CD4-positive, alpha-beta T cell treated with Interleukin-15 for 4 hours (primary cell): ENCODE data around the gene CEP85L.

Source experiments
- DNase-seq: peaks from one replicate; pipeline ENCODE4 v3.0.0-alpha.2; 2020; ENCODE audit warnings: low spot score

The CEP85L gene

GRCh38 chr6:118536478-118536877, 114.9 kb downstream of the CEP85L start:
- DNase-seq: no peak

GRCh38 chr6:118535176-118535844, 116.1 kb downstream of the CEP85L start:
- DNase-seq: no peak

- DNase-seq: no peak
Measured at GRCh38 chr6:118530942-118531341, 120.4 kb downstream of the CEP85L start.

DNA sequence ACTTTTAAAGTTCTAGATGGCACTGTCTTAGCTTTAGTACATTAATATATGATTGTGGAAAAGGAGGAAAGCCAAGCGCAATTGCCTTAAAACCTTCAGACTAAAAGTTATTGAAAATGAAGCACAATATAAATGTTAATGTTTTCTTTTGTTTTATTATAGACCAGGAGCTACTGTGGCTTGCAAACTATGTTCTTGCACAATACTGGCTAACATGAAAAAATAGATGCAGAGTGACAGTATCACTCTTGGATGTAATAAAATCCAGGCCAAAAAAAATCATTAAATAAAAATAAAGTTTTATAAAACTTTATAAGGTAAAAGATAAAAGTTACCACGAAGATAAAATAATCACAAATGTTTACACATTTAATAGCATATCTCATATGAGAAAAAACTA, 121.6 kb downstream of the CEP85L start:
- DNase-seq: no peak

GRCh38 chr6:118528129-118528528, 123.3 kb downstream of the CEP85L start:
- no peak for DNase-seq

- DNase-seq: no peak
Measured at GRCh38 chr6:118525913-118526780, 125.2 kb downstream of the CEP85L start.

GRCh38 chr6:118524686-118525085, 126.7 kb downstream of the CEP85L start:
- no peak for DNase-seq

DNA sequence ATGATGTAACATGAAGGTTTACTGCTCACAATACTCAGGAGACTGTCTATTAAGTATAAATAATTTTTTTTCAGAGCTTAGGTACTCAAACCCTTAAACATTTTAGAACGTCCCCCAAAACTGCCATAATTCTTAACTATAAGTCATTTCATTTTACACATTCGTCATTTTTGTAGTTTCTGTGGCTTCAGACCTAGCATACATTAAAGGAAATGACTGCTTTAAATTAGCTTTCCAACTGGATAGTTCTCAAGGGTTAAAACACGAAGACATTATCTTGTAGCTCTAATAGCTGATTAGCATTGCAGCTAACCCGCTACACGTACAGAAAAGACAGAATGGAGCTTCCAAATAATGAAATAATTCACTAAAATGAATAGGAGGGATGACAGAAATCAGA, 128.2 kb downstream of the CEP85L start:
- no peak for DNase-seq

DNA sequence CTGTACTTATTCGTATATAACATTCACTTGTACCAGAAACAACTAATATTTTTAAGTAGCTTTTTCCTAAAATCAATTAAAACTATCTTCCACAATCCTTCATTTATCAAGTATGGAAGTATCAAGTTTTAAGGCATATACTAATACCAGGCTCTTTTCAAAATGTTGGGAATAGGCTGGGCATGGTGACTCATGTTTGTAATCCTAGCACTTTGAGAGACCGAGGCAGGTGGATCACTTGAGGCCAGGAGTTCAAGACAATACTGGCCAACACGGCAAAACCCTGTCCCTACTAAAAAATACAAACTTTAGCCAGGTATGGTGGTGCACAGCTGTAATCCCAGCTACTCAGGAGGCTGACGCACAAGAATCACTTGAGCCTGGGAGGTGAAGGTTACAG, 129.0 kb downstream of the CEP85L start:
- DNase-seq: no peak

- DNase-seq: no peak
Measured at GRCh38 chr6:118514689-118515088, 136.7 kb downstream of the CEP85L start.

GRCh38 chr6:118511930-118512715, 139.3 kb downstream of the CEP85L start:
- no peak for DNase-seq

GRCh38 chr6:118509009-118509617, 142.3 kb downstream of the CEP85L start:
- no peak for DNase-seq

DNA sequence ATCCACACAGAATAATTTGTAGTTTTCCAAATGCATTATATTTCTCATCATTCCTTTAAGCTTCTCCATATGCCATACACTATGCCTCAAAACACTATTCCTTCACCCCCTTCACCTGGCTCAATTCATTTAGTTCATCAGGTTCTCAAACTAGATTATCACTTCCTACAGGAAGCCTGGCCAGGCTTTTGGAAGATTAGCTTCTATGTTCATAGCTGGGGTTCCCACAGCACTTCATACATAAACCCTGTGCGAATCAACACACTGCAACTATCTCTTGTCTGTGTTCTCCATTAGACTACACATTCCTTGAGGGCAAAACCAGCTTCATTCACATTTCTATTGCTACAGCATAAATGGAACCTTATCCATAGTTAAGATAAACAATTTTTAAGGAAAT, 143.8 kb downstream of the CEP85L start:
- no peak for DNase-seq

DNA sequence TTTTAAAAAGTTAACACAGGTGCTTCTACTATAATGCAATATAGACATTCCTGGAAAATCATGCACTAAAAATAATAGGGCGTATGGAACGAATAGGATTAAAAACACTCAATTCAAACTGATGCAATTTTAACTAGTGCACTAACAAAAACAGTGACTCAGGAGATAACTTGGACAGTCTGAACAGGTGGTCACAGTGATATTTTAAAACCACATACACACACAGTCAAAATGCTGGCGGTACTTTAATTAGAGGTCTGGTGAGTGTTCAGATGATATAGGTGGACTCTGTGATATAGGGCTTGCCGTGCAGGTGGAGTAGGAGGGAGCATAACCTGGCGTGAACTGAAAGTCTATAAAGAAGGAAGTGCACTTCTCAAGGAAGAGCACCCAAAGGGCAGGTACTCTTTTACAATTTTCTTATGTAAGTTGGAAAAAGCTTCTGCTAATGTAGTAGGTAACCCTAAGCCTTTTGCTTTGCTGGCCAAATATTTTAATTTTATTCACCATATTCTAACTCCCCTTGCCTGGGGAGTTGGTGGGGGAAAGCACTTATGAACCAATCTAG, 145.2 kb downstream of the CEP85L start:
- DNase-seq: no peak

DNA sequence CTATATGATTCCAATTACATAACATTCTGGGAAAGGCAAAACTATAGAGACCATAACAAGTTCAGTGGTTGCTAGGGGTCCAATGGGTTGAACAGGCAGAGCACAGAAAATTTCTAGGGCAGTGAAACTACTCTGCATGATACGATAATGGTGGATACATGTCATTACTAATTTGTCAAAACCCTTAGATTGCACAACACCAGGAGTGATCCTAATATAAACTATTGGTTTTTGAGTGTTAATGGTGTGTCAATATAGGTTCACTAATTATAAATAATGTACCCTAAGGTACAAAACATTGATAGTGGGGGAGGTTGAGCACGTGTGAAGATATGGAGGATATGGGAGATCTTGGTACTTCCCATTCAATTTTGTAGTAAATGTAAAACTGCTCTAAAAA, 145.7 kb downstream of the CEP85L start:
- no peak for DNase-seq

DNA sequence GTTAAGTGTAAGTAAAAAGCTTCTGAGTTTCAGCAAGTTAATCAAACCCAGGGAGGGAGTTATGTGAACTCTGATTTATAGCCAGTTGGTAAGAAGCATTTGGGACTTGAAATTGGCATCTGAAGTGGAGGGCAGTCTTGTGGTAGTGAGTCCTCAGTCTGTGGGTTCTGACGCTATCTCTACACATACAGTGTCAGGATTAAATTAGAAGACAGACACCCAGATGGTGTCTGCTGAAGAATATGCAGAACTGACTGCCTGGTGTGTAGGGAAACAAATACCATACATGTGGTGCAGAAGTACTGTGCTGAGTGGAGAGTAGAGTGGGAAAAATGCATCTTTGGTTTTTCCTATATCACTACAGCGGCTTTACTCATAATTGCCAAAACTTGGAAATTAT, 146.8 kb downstream of the CEP85L start:
- DNase-seq: no peak

- no peak for DNase-seq
Measured at GRCh38 chr6:118502169-118502568, 149.2 kb downstream of the CEP85L start.

DNA sequence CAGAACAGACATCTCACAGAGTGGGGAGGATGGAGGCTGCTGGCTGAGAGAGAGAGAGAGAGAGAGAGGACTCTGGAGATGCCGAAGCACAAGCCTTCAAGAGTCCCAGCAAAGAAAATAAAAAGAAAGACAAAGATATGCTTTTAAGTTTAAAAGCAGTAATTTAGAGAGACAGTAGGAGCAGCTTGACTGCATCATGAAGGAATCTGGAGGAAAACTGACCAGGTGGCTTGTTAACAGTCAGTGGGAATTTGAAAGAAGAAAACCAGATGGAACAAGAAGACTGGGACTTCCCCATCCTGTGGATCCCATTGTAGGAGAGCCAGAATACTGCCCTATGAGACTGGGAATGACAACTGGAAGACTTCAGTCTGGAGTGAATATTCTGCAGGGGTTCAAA, 149.6 kb downstream of the CEP85L start:
- DNase-seq: no peak

GRCh38 chr6:118501099-118501498, 150.3 kb downstream of the CEP85L start:
- no peak for DNase-seq

DNA sequence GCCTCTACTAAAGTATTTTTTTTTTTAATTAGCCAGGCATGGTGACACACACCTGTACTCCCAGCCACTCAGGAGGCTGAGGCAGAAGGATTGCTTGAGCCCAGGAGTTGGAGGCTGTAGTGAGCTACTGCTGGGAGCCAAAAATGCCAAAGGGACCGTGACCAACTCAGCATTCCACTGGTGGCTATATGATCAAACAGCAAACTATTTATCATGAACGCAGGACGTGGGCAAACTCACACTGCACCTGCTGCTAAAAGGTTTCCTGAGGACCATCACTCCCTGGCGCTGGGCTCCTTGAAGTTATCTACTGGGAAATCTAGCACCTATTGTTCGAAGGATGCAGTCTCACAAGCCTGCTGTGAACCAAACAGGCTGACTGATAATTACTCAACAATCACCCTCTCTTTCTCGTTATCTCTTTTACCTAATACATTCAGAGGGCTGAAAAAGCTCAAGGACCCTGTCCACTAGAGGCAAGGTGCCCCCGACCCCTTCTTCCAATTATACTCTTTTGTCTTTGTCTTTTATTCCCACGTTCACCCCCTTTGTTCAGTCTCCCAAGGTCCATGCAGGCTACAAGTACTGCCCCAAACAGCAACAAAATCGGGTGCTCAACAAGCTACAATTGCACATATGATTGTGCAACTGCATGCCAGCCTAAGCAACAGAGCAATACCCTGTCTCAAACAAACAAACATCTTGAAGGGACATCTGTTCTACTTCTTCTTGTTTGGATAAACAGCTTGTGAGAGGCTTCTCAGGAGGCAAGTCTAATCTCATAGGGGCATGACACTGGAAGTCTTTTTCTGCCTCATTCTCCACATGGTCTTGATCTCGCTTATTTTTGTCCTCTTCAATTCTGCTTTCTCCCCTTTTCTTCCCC, 151.0 kb downstream of the CEP85L start:
- no peak for DNase-seq
